ENCODE data around the gene NDUFV1.
"Not testable (repeated sequence)": the region's sequence is repeated elsewhere in the genome, so short reads cannot be mapped to it uniquely, and the experiment has no call there.

Gene NDUFV1

GRCh38 chr11:67657300-67657699 is 50.6 kb downstream of the NDUFV1 start:
- DNase-seq, result no peak

- DNase-seq, result not testable (repeated sequence)
Measured at GRCh38 chr11:67659651-67660165, 53.0 kb downstream of the NDUFV1 start.

- not testable (repeated sequence) for DNase-seq
Measured at GRCh38 chr11:67660752-67661151, 54.0 kb downstream of the NDUFV1 start.

Data from T-helper 9 cell (primary cell).